IMR-90 (cell line): ENCODE results near the gene PARD6G. TPM values are rescaled to one million over a fixed set of nuclear protein-coding genes. Genes with fewer than 3 reads are reported as not detected.

Source experiments
- ATAC-seq: fragments of 200-7000 bp; cut with Tn5 transposase; 2 replicates; pipeline ENCODE4 v1.9.1; 2020; ENCODE audit warnings: low read depth, mild to moderate bottlenecking, moderate library complexity
- BruUV-seq: library from RNA; stranded (reverse); fragments of 400-500 nt; replicated peaks from 2 replicates; lab custom pipeline; 2021; lab: Mats Ljungman, UMichigan
- CTCF ChIA-PET: fragments of 300-600 bp; formaldehyde crosslinking; extraction: SDS; loops from one replicate; lab custom pipeline; 2021; ENCODE audit warnings: antibody characterized with exemption; lab: Yijun Ruan, JAX
- POLR2A ChIA-PET: fragments of 300-600 bp; sonication (Branson Sonifier 250); formaldehyde crosslinking; loops from one replicate; lab custom pipeline; 2022; ENCODE audit warnings: antibody characterized with exemption; ENCODE audit not compliant: unreplicated experiment; lab: Charles Lee
- DNase-seq: peaks from one replicate; pipeline ENCODE4 v3.0.0; 2013
- H2AFZ ChIP-seq: replicated peaks from 2 replicates; pipeline ENCODE3; 2013; ENCODE audit warnings: low read length, mild to moderate bottlenecking; ENCODE audit not compliant: poor library complexity
- H2AK5ac ChIP-seq: 2 replicates; pipeline ENCODE4 v1.6.1; 2013; ENCODE audit warnings: low read depth, low read length, inconsistent platforms
- H2AK9ac ChIP-seq: replicated peaks from 2 replicates; pipeline ENCODE3; 2013; ENCODE audit warnings: mild to moderate bottlenecking, low read depth, low read length, moderate library complexity; ENCODE audit not compliant: poor library complexity
- H2BK120ac ChIP-seq: 2 replicates; pipeline ENCODE4 v1.6.1; 2013; ENCODE audit warnings: low read depth, low read length, inconsistent platforms
- H2BK15ac ChIP-seq: 3 replicates; pipeline ENCODE4 v1.6.1; 2013; ENCODE audit warnings: low read depth, low read length, inconsistent platforms
- H2BK20ac ChIP-seq: 2 replicates; pipeline ENCODE4 v1.6.1; 2013; ENCODE audit warnings: low read depth, mild to moderate bottlenecking, inconsistent platforms, low read length, moderate library complexity
- H2BK5ac ChIP-seq: 2 replicates; pipeline ENCODE4 v1.6.1; 2013; ENCODE audit warnings: mild to moderate bottlenecking, low read depth, low read length, inconsistent platforms; ENCODE audit not compliant: poor library complexity, severe bottlenecking
- H3K14ac ChIP-seq: replicated peaks from 2 replicates; pipeline ENCODE4 v1.6.1; 2013; ENCODE audit warnings: low read depth, low read length, inconsistent platforms
- H3K18ac ChIP-seq: 2 replicates; pipeline ENCODE4 v1.6.1; 2013; ENCODE audit warnings: low read depth, low read length, control low read depth
- H3K23ac ChIP-seq: 2 replicates; pipeline ENCODE4 v1.6.1; 2013; ENCODE audit warnings: low read depth, low read length, inconsistent platforms
- H3K27ac ChIP-seq: 2 replicates; pipeline ENCODE4 v1.5.1; 2013; ENCODE audit warnings: mild to moderate bottlenecking, control low read depth, low read length; ENCODE audit not compliant: insufficient read depth
- H3K27me3 ChIP-seq: 2 replicates; pipeline ENCODE4 v1.6.1; 2013; ENCODE audit warnings: low read length; ENCODE audit not compliant: control insufficient read depth, insufficient read depth
- H3K36me3 ChIP-seq: 2 replicates; pipeline ENCODE4 v1.6.1; 2013; ENCODE audit warnings: low read length, mixed read lengths; ENCODE audit not compliant: control insufficient read depth, insufficient read depth
- H3K4ac ChIP-seq: 2 replicates; pipeline ENCODE4 v1.6.1; 2013; ENCODE audit warnings: low read depth, low read length, inconsistent platforms
- H3K4me1 ChIP-seq: 2 replicates; pipeline ENCODE4 v1.6.1; 2013; ENCODE audit warnings: low read length, mixed read lengths; ENCODE audit not compliant: control insufficient read depth, insufficient read depth
- H3K4me2 ChIP-seq: 2 replicates; pipeline ENCODE4 v1.6.1; 2013; ENCODE audit warnings: low read depth, mild to moderate bottlenecking, control low read depth, low read length, moderate library complexity
- H3K4me3 ChIP-seq: 2 replicates; pipeline ENCODE4 v1.5.1; 2013; ENCODE audit warnings: low read depth, mild to moderate bottlenecking, control low read depth, low read length, moderate library complexity; ENCODE audit not compliant: insufficient read depth
- H3K56ac ChIP-seq: 2 replicates; pipeline ENCODE4 v1.6.1; 2013; ENCODE audit warnings: low read length, inconsistent platforms; ENCODE audit not compliant: insufficient read depth; ENCODE audit errors: extremely low read depth
- H3K79me1 ChIP-seq, 2 experiments: 2 replicates each; pipeline ENCODE4 v1.6.1; 2013; ENCODE audit warnings: low read length in 2 of 2, inconsistent platforms in 1 of 2, low read depth in 1 of 2
- H3K9ac ChIP-seq: 2 replicates; pipeline ENCODE4 v1.6.1; 2013; ENCODE audit warnings: low read depth, low read length, control low read depth
- H3K9me1 ChIP-seq: 2 replicates; pipeline ENCODE4 v1.6.1; 2013; ENCODE audit warnings: low read length, inconsistent platforms; ENCODE audit not compliant: insufficient read depth
- H3K9me3 ChIP-seq: 2 replicates; pipeline ENCODE4 v1.6.1; 2013; ENCODE audit warnings: low read length; ENCODE audit not compliant: control insufficient read depth, insufficient read depth
- H4K20me1 ChIP-seq: 2 replicates; pipeline ENCODE4 v1.6.1; 2013; ENCODE audit warnings: low read length, inconsistent platforms; ENCODE audit not compliant: insufficient read depth
- H4K5ac ChIP-seq: 2 replicates; pipeline ENCODE4 v1.6.1; 2013; ENCODE audit warnings: mild to moderate bottlenecking, low read depth, low read length, control low read depth
- H4K8ac ChIP-seq, 2 experiments: 2 replicates each; pipeline ENCODE4 v1.6.1; 2013; ENCODE audit warnings: low read depth in 2 of 2, low read length in 2 of 2, control low read depth in 1 of 2, inconsistent platforms in 1 of 2
- H4K91ac ChIP-seq: 2 replicates; pipeline ENCODE4 v1.6.1; 2013; ENCODE audit warnings: low read depth, low read length, inconsistent platforms; ENCODE audit not compliant: insufficient read depth
- BHLHE40 ChIP-seq: fragments of 150-350 bp; IDR thresholded peaks from 2 replicates; pipeline ENCODE4 v1.6.1; 2016; ENCODE audit warnings: mild to moderate bottlenecking, low read depth, low read length
- CEBPB ChIP-seq: IDR thresholded peaks from 2 replicates; pipeline ENCODE4 v1.6.1; 2012; ENCODE audit warnings: low read depth, low read length, improper control_type of control experiment
- CTCF ChIP-seq: conservative IDR thresholded peaks from 2 replicates; pipeline ENCODE4 v1.5.1; 2012; ENCODE audit warnings: mild to moderate bottlenecking, low read depth, low read length, improper control_type of control experiment
- MAFK ChIP-seq: IDR thresholded peaks from 2 replicates; pipeline ENCODE4 v1.6.1; 2012; ENCODE audit warnings: low read depth, low read length, improper control_type of control experiment
- MAZ ChIP-seq: IDR thresholded peaks from 2 replicates; pipeline ENCODE4 v1.6.1; 2012; ENCODE audit warnings: low read depth, mild to moderate bottlenecking, low read length, improper control_type of control experiment, moderate library complexity, borderline replicate concordance
- MXI1 ChIP-seq: IDR thresholded peaks from 2 replicates; pipeline ENCODE4 v1.6.1; 2012; ENCODE audit warnings: low read depth, mild to moderate bottlenecking, low read length, moderate library complexity, borderline replicate concordance
- NFE2L2 ChIP-seq: fragments of 150-350 bp; IDR thresholded peaks from 2 replicates; pipeline ENCODE4 v1.6.1; 2016; ENCODE audit warnings: low read depth, mild to moderate bottlenecking, low read length
- RAD21 ChIP-seq: IDR thresholded peaks from 2 replicates; pipeline ENCODE4 v1.6.1; 2012; ENCODE audit warnings: low read length, improper control_type of control experiment
- RCOR1 ChIP-seq: IDR thresholded peaks from 2 replicates; pipeline ENCODE4 v1.6.1; 2012; ENCODE audit warnings: mild to moderate bottlenecking, low read length, improper control_type of control experiment; ENCODE audit not compliant: insufficient replicate concordance
- RFX5 ChIP-seq: IDR thresholded peaks from 2 replicates; pipeline ENCODE4 v1.8.0; 2012; ENCODE audit warnings: low read depth, mild to moderate bottlenecking, low read length, moderate library complexity
- SMC3 ChIP-seq: fragments of 150-350 bp; IDR thresholded peaks from 2 replicates; pipeline ENCODE4 v1.6.1; 2016; ENCODE audit warnings: low read depth, mild to moderate bottlenecking, antibody characterized with exemption, low read length, moderate library complexity
- USF2 ChIP-seq: fragments of 150-350 bp; IDR thresholded peaks from 2 replicates; pipeline ENCODE4 v1.6.1; 2017; ENCODE audit warnings: mild to moderate bottlenecking, antibody characterized with exemption, low read length, low read depth
- WGBS, 2 experiments: methylation state at CpG; one replicate each; pipeline versions ENCODE4 v1.1.5 to v1.1.7; 2013; ENCODE audit warnings: missing lambda C conversion rate in 2 of 2; ENCODE audit not compliant: insufficient read length in 1 of 2; ENCODE audit errors: extremely low coverage in 2 of 2; 5-methylcytosine and 5-hydroxymethylcytosine counted together
- dilution Hi-C: fragments of 300-500 bp; cut with HindIII; formaldehyde crosslinking; loops from one replicate; pipeline ENCODE4 v1.14.3; 2018; ENCODE audit warnings: low sequenced_read_pairs; ENCODE audit not compliant: unreplicated experiment
- in situ Hi-C: fragments of 300-500 bp; cut with MboI; formaldehyde crosslinking; loops from 3 replicates; pipeline ENCODE4 v1.14.3; 2019; ENCODE audit warnings: low sequenced_read_pairs, inconsistent platforms, mixed read lengths
- intact Hi-C: fragments of 100-400 bp; cut with micrococcal nuclease; formaldehyde crosslinking; loops from 2 replicates; pipeline ENCODE4 v1.10.0; 2022
- polyA plus RNA-seq, 3 experiments: library from polyadenylated mRNA; depleted of rRNA; stranded (reverse); fragments of >200 nt; gene quantifications; 2 replicates each; pipeline ENCODE4 v1.2.3, GENCODE V29; 2012; ENCODE audit warnings: low replicate concordance in 1 of 3
- total RNA-seq: library from RNA; depleted of rRNA; stranded (reverse); fragments of >200 nt; gene quantifications from 2 replicates; pipeline ENCODE4 v1.2.3, GENCODE V29; 2012

PARD6G gene
- total and polyA plus RNA-seq, 2 of the 4 experiments (the other 2 are of a cell fraction) = 2.5 to 4.6 TPM

- no peak overlapping the region for H3K4ac ChIP-seq
- DNase-seq = no peak
- no peak for ATAC-seq
- H3K18ac ChIP-seq = no peak overlapping the region
- H3K14ac ChIP-seq = no peak overlapping the region
- peaks cover 8% of the 10 kb centered on the region for H3K9me3 ChIP-seq
- TF ChIP-seq SMC3 (no peak), MAZ (no peak), RAD21 (no peak), MAFK (no peak), MXI1 (no peak), NFE2L2 (no peak), CTCF (no peak), USF2 (no peak), CEBPB (no peak), BHLHE40 (no peak), RCOR1 (no peak), RFX5 (no peak)
- no peak overlapping the region for H2BK20ac ChIP-seq
- no peaks in the 10 kb centered on the region; the same call in none of the 2 replicates for H4K20me1 ChIP-seq
- H4K8ac ChIP-seq = no peak overlapping the region
- no peak overlapping the region for H2AK5ac ChIP-seq
- peaks cover 1% of the 10 kb centered on the region; the same call in 1 of the 2 replicates for H3K36me3 ChIP-seq
- CTCF ChIA-PET = no interaction called here
- H3K9ac ChIP-seq = no peak overlapping the region
- H2BK120ac ChIP-seq = no peak overlapping the region
- no peak overlapping the region for H2AFZ ChIP-seq
- H2BK15ac ChIP-seq = no peak overlapping the region
- no peak overlapping the region for H3K4me2 ChIP-seq
- dilution Hi-C loops (no loop called here), in situ Hi-C loops (no loop called here), intact Hi-C loops (no loop called here)
- H2AK9ac ChIP-seq = peak overlapping the region; percentile 61
- BruUV-seq = no TSS peak
- H3K56ac ChIP-seq = no peak overlapping the region
- H2BK5ac ChIP-seq = no peak overlapping the region
- H3K27ac ChIP-seq = no peak overlapping the region
- peaks cover 2% of the 10 kb centered on the region; the same call in 1 of the 2 replicates for H3K4me1 ChIP-seq
- H4K5ac ChIP-seq = no peak overlapping the region
- H3K9me1 ChIP-seq = peaks cover 12% of the 10 kb centered on the region
- 100% methylated on average over 1 of the region's 7 CpGs; no CpG with 5 or more reads in 1 of the 2 experiments for WGBS, 2 experiments
- no peaks in the 10 kb centered on the region for H3K79me1 ChIP-seq
- no peak overlapping the region for H4K91ac ChIP-seq
- POLR2A ChIA-PET = no interaction called here
- H3K27me3 ChIP-seq = no peaks in the 10 kb centered on the region
- H3K4me3 ChIP-seq = no peak overlapping the region
- no peak overlapping the region for H3K23ac ChIP-seq
These were observed 84.1 kb downstream of the PARD6G start for GRCh38 chr18:80163183-80163582.
